C4-2B (cell line): ENCODE data around the gene TGFBR3.

ENCODE experiments used
- ZFX ChIP-seq: fragments of 450-650 bp; IDR thresholded peaks from 2 replicates; pipeline ENCODE4 v1.6.1; 2017
- TF ChIP-seq, protein P1 (sequence below): fragments of 450-650 bp; conservative IDR thresholded peaks from 2 replicates; pipeline ENCODE4 v1.5.1; 2017; ENCODE audit warnings: mild to moderate bottlenecking

DNA sequence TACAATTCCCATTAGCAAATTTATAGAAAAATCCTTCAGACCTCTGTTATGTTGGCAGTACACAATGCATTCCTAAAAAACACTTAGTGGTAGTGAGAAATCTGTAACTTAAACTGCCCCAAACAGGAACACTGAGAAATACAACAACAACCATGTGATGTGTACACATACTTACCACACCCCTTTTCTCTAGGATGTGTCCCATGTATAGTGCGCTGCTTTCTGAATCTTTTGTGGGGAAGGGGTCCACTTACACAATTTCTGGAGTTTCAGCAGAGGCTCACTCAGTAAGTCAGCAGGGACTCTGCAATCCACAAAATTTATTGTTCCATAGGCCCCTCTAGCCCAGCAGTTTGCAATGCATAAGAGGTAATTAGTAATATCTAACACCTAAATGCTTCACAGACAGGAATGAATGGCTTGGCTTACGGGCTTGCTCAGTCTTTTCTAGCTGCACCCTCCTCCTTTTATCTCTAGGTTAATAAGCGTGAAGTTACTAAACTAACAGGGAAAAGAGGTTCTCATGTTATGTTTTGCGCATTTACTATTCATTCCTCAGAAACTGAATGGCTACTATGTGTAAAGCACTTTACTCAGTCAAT lies 115.2 kb downstream of the TGFBR3 start:
- TF ChIP-seq, protein P1, sequence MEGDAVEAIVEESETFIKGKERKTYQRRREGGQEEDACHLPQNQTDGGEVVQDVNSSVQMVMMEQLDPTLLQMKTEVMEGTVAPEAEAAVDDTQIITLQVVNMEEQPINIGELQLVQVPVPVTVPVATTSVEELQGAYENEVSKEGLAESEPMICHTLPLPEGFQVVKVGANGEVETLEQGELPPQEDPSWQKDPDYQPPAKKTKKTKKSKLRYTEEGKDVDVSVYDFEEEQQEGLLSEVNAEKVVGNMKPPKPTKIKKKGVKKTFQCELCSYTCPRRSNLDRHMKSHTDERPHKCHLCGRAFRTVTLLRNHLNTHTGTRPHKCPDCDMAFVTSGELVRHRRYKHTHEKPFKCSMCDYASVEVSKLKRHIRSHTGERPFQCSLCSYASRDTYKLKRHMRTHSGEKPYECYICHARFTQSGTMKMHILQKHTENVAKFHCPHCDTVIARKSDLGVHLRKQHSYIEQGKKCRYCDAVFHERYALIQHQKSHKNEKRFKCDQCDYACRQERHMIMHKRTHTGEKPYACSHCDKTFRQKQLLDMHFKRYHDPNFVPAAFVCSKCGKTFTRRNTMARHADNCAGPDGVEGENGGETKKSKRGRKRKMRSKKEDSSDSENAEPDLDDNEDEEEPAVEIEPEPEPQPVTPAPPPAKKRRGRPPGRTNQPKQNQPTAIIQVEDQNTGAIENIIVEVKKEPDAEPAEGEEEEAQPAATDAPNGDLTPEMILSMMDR: no peak
- TF ChIP-seq ZFX: no peak
